B cell (primary cell): ENCODE results near the gene SAMD4B. TPM values are rescaled to one million over a fixed set of nuclear protein-coding genes. Genes with fewer than 3 reads are reported as not detected.

Source experiments
- ATAC-seq: fragments of 200-7000 bp; cut with Tn5 transposase; one replicate; pipeline ENCODE4 v1.10.0; 2021; ENCODE audit warnings: low read depth, mild to moderate bottlenecking, moderate number of reproducible peaks, moderate library complexity
- CTCF ChIA-PET: fragments of 350-600 bp; sonication (Branson Sonifier 250); formaldehyde crosslinking; loops from one replicate; lab custom pipeline; 2021; ENCODE audit warnings: antibody characterized with exemption, inconsistent platforms; lab: Charles Lee
- POLR2A ChIA-PET: fragments of 350-600 bp; sonication (Branson Sonifier 250); formaldehyde crosslinking; loops from one replicate; lab custom pipeline; 2021; ENCODE audit warnings: antibody characterized with exemption; lab: Charles Lee
- DNase-seq: peaks from one replicate; pipeline ENCODE4 v3.0.0; 2013
- H2AFZ ChIP-seq: 2 replicates; pipeline ENCODE4 v1.6.1; 2012; ENCODE audit warnings: mild to moderate bottlenecking, low read depth, low read length; ENCODE audit not compliant: insufficient read depth, poor library complexity, severe bottlenecking
- H3K27ac ChIP-seq, 2 donors: 1 replicate in 1 of 2; 2 replicates in 1 of 2; pipeline ENCODE4 v1.5.1; 2012 to 2013; ENCODE audit warnings: low read length in 2 of 2, mild to moderate bottlenecking in 2 of 2, moderate library complexity in 1 of 2
- H3K27me3 ChIP-seq, 4 experiments: fragments of 200-600 bp in 1 of 4; sonication (generic) in 1 of 4; replicated peaks in 1 of 4; 1 replicate in 2 of 4; 2 replicates in 2 of 4; pipeline versions ENCODE4 v1.6.1 to v1.7.0; 2013 to 2016; ENCODE audit warnings: low read length in 3 of 4, mild to moderate bottlenecking in 2 of 4, mixed read lengths in 1 of 4, moderate library complexity in 1 of 4; ENCODE audit not compliant: insufficient read depth in 4 of 4, control insufficient read depth in 3 of 4; ENCODE audit errors: control extremely low read depth in 1 of 4
- H3K36me3 ChIP-seq, 2 experiments: replicated peaks in 1 of 2; 1 replicate in 1 of 2; 2 replicates in 1 of 2; pipeline versions ENCODE4 v1.6.1 to v1.7.1; 2013; ENCODE audit warnings: low read length in 1 of 2; ENCODE audit not compliant: insufficient read depth in 2 of 2, control insufficient read depth in 1 of 2; ENCODE audit errors: control extremely low read depth in 1 of 2, extremely low read depth in 1 of 2
- H3K4me1 ChIP-seq, 2 donors: fragments of 200-600 bp in 1 of 2; sonication (generic) in 1 of 2; 1 replicate in 1 of 2; 2 replicates in 1 of 2; pipeline versions ENCODE4 v1.5.1 to v1.6.1; 2013 to 2017; ENCODE audit warnings: low read length in 2 of 2; ENCODE audit not compliant: control insufficient read depth in 2 of 2, insufficient read depth in 2 of 2
- H3K4me2 ChIP-seq: replicated peaks from 2 replicates; pipeline ENCODE3; 2012; ENCODE audit warnings: mild to moderate bottlenecking, low read depth, low read length; ENCODE audit not compliant: poor library complexity, severe bottlenecking
- H3K4me3 ChIP-seq, 5 experiments: fragments of 200-600 bp in 1 of 5; sonication (generic) in 1 of 5; 1 replicate in 3 of 5; 2 replicates in 2 of 5; pipeline versions ENCODE4 v1.5.1 to v1.7.0; 2011 to 2016; ENCODE audit warnings: low read length in 4 of 5, mild to moderate bottlenecking in 4 of 5, low read depth in 2 of 5, control low read depth in 1 of 5, moderate library complexity in 1 of 5; ENCODE audit not compliant: insufficient read depth in 1 of 5; ENCODE audit errors: control extremely low read depth in 1 of 5, extremely low read depth in 1 of 5
- H3K79me2 ChIP-seq: fragments of 200-600 bp; sonication (generic); one replicate; pipeline ENCODE4 v1.6.0; 2016; ENCODE audit warnings: low read length; ENCODE audit not compliant: control insufficient read depth, insufficient read depth
- H3K9ac ChIP-seq: fragments of 200-600 bp; sonication (generic); 2 replicates; pipeline ENCODE4 v1.6.1; 2017; ENCODE audit warnings: mild to moderate bottlenecking, low read length, moderate library complexity
- H3K9me3 ChIP-seq, 3 donors: one replicate each; pipeline versions ENCODE4 v1.6.1 to v1.7.1; 2013; ENCODE audit warnings: low read length in 2 of 3; ENCODE audit not compliant: control insufficient read depth in 2 of 3, insufficient read depth in 1 of 3; ENCODE audit errors: control extremely low read depth in 1 of 3
- H4K20me1 ChIP-seq: 2 replicates; pipeline ENCODE4 v1.6.0; 2012; ENCODE audit warnings: mild to moderate bottlenecking, low read length; ENCODE audit not compliant: insufficient read depth, control insufficient read depth, poor library complexity, severe bottlenecking
- H3K27ac Mint-ChIP-seq: one replicate; pipeline ENCODE4 v1.8.0; 2021; ENCODE audit warnings: mixed read lengths
- H3K27me3 Mint-ChIP-seq: one replicate; pipeline ENCODE4 v1.8.0; 2021; ENCODE audit warnings: mixed read lengths
- H3K4me1 Mint-ChIP-seq: one replicate; pipeline ENCODE4 v1.8.0; 2021; ENCODE audit warnings: mixed read lengths
- H3K4me3 Mint-ChIP-seq: one replicate; pipeline ENCODE4 v1.8.0; 2021; ENCODE audit warnings: mixed read lengths
- H3K9me3 Mint-ChIP-seq: one replicate; pipeline ENCODE4 v1.8.0; 2022; ENCODE audit warnings: mixed read lengths; ENCODE audit not compliant: insufficient read depth
- EZH2 ChIP-seq: IDR thresholded peaks from 2 replicates; pipeline ENCODE4 v1.6.1; 2012; ENCODE audit warnings: borderline replicate concordance, low read depth, mild to moderate bottlenecking, moderate library complexity, low read length; ENCODE audit not compliant: insufficient read depth, poor library complexity, severe bottlenecking
- WGBS: methylation state at CpG from one replicate; pipeline ENCODE4 v1.1.5; 2013; ENCODE audit warnings: missing lambda C conversion rate; ENCODE audit not compliant: insufficient coverage; 5-methylcytosine and 5-hydroxymethylcytosine counted together
- intact Hi-C: fragments of 100-400 bp; cut with micrococcal nuclease; formaldehyde crosslinking; loops from one replicate; pipeline ENCODE4 v1.10.0; 2022
- polyA plus RNA-seq: library from polyadenylated mRNA; depleted of rRNA; stranded (reverse); fragments of >200 nt; gene quantifications from 2 replicates; pipeline ENCODE4 v1.2.3, GENCODE V29; 2012
- total RNA-seq, 2 donors: library from RNA; stranded (reverse); fragments of 120-200 nt in 1 of 2; gene quantifications; 1 replicate in 1 of 2; 2 replicates in 1 of 2; pipeline versions ENCODE4 v1.2.3 to v1.2.4, GENCODE V29; 2013 to 2022
- TF ChIP-seq, protein P1 (sequence below): fragments of 200-600 bp; IDR thresholded peaks from one replicate; pipeline ENCODE4 v1.8.0; 2022; ENCODE audit warnings: antibody characterized with exemption, mild to moderate bottlenecking

The SAMD4B gene
- total and polyA plus RNA-seq, 2 donors (not counting 1 experiment from before 2014, with no cell fraction given) = 87.3 to 90.0 TPM

DNA sequence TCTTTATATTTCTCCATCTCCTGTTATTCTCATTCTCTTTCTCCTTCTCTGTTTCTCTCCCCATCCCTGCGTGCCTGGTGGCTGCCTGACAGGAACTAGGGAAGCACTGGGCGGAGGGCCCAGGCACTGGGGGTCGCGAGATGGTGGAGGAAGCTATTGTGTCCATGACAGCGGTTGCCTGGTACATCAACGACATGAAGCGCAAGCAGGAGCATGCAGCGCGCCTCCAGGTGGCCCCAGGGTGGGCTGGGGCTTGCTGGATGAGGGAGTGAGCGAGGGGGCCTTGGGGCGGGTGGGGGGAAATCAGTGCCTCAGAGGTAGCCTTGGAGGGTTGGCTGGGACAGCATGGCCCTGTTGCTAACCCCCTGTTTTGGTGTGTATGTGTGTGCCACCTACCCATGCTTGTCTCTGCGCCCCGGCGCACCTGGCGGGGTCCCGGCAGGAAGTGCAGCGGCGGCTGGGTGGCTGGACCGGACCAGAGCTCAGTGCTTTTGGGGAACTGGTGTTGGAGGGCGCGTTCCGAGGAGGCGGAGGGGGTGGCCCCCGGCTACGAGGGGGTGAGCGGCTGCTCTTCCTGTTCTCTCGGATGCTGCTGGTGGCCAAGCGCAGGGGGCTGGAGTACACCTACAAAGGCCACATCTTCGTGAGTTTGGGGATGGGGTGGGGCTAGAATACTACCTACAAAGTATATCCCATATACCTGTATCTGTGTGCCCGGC lies 75.4 kb downstream of the SAMD4B start:
- H3K27ac Mint-ChIP-seq = peak overlapping the region; percentile 78
- TF ChIP-seq, protein P1, sequence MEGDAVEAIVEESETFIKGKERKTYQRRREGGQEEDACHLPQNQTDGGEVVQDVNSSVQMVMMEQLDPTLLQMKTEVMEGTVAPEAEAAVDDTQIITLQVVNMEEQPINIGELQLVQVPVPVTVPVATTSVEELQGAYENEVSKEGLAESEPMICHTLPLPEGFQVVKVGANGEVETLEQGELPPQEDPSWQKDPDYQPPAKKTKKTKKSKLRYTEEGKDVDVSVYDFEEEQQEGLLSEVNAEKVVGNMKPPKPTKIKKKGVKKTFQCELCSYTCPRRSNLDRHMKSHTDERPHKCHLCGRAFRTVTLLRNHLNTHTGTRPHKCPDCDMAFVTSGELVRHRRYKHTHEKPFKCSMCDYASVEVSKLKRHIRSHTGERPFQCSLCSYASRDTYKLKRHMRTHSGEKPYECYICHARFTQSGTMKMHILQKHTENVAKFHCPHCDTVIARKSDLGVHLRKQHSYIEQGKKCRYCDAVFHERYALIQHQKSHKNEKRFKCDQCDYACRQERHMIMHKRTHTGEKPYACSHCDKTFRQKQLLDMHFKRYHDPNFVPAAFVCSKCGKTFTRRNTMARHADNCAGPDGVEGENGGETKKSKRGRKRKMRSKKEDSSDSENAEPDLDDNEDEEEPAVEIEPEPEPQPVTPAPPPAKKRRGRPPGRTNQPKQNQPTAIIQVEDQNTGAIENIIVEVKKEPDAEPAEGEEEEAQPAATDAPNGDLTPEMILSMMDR = no peak
- TF ChIP-seq EZH2 = no peak
- no peak for ATAC-seq
- H3K4me3 ChIP-seq = no peak overlapping the region
- H3K27me3 ChIP-seq = no peaks in the 10 kb centered on the region
- H3K36me3 ChIP-seq = peaks cover 0 to 29% of the 10 kb centered on the region in 2 experiments
- H3K9me3 Mint-ChIP-seq = no peaks in the 10 kb centered on the region
- no peak overlapping the region for H3K9ac ChIP-seq
- no peak overlapping the region for H3K4me2 ChIP-seq
- H2AFZ ChIP-seq = no peak overlapping the region
- peak overlapping the region; percentile 16 for H3K4me3 Mint-ChIP-seq
- intact Hi-C loops = no loop called here
- peak overlapping the region in 1 of 2 donors; percentile 30 for H3K27ac ChIP-seq
- H4K20me1 ChIP-seq = no peaks in the 10 kb centered on the region
- H3K4me1 ChIP-seq = peaks cover 7 to 13% of the 10 kb centered on the region in 2 donors
- no peak for DNase-seq
- H3K4me1 Mint-ChIP-seq = peaks cover 22% of the 10 kb centered on the region
- H3K9me3 ChIP-seq = peaks cover 0 to 2% (median 0%) of the 10 kb centered on the region in 3 donors
- H3K27me3 Mint-ChIP-seq = no peaks in the 10 kb centered on the region
- peaks cover 5% of the 10 kb centered on the region for H3K79me2 ChIP-seq
- 74% methylated on average over 21 of the region's 30 CpGs for WGBS
- ChIA-PET CTCF (interaction anchor here (2.6 kb wide), 1 partner anchor 10 kb away, joined by 14 read pairs; no protein-coding TSS in a partner anchor), POLR2A (interaction anchor here (0.6 to 1.1 kb wide), 2 partner anchors 10 to 12 kb away, joined by 5 to 7 read pairs; no protein-coding TSS in a partner anchor)

DNA sequence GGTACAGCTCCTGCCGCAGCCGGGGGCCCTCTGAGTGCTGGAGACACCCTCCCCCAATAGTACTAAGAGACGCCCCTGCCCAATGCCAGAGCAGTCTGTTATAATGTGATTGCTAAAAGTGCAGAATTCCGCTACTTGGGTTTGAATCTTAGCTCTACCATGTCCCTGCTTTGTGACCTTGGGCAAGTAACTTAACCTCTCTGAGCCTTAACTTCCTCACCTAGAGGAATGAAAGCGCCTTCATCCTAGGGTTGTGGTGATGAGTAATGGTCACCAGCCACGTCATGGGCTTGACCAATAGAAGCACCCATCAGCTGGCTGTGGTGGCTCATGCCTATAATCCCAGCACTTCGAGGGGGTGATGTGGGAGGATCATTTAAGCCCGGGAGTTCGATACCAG lies 76.8 kb downstream of the SAMD4B start:
- peaks cover 17% of the 10 kb centered on the region for H3K4me1 Mint-ChIP-seq
- Histone ChIP-seq H3K79me2 (no peaks in the 10 kb centered on the region), H3K4me3 (no peak overlapping the region), H3K27ac (no peak overlapping the region), H3K4me2 (no peak overlapping the region), H3K9me3 (peaks cover 0 to 2% (median 0%) of the 10 kb centered on the region in 3 donors), H3K4me1 (peaks cover 3 to 4% of the 10 kb centered on the region in 2 donors), H2AFZ (no peak overlapping the region), H3K27me3 (no peaks in the 10 kb centered on the region), H3K36me3 (peaks cover 0 to 38% of the 10 kb centered on the region in 2 experiments), H3K9ac (no peak overlapping the region), H4K20me1 (no peaks in the 10 kb centered on the region)
- no peak for TF ChIP-seq EZH2
- no peak for ATAC-seq
- 89% methylated on average over 4 of the region's 9 CpGs for WGBS
- intact Hi-C loops = no loop called here
- no peak overlapping the region for H3K4me3 Mint-ChIP-seq
- no peaks in the 10 kb centered on the region for H3K9me3 Mint-ChIP-seq
- ChIA-PET CTCF (interaction anchor here (1.1 to 2.6 kb wide), 2 partner anchors 9 to 17 kb away, joined by 3 to 14 read pairs; partner anchors contain the start of gene RPS16), POLR2A (interaction anchor here (3.5 kb wide), 1 partner anchor 17 kb away, joined by 9 read pairs; the partner anchor contains the start of gene RPS16)
- no peak overlapping the region for H3K27ac Mint-ChIP-seq
- DNase-seq = no peak
- no peaks in the 10 kb centered on the region for H3K27me3 Mint-ChIP-seq
